Peyer's patch (tissue), 4 donors: ENCODE results near the gene DAPP1.

Source experiments
- POLR2A ChIP-seq, 2 donors: fragments of 450-650 bp; IDR thresholded peaks; one replicate each; pipeline ENCODE4 v1.5.1; 2017; ENCODE audit warnings: antibody characterized with exemption in 2 of 2, mild to moderate bottlenecking in 2 of 2, moderate library complexity in 2 of 2
- TF ChIP-seq, protein P1 (sequence below), 6 experiments: fragments of 450-650 bp in 4 of 6; fragments of 200-600 bp in 2 of 6; sonication (generic) in 1 of 6; IDR thresholded peaks; one replicate each; pipeline ENCODE4 v1.5.1; 2017 to 2019; ENCODE audit warnings: antibody characterized with exemption in 6 of 6, mild to moderate bottlenecking in 3 of 6, moderate library complexity in 1 of 6

- no peak for TF ChIP-seq POLR2A (IDR thresholded peaks at IDR 0.05)
- TF ChIP-seq, protein P1, sequence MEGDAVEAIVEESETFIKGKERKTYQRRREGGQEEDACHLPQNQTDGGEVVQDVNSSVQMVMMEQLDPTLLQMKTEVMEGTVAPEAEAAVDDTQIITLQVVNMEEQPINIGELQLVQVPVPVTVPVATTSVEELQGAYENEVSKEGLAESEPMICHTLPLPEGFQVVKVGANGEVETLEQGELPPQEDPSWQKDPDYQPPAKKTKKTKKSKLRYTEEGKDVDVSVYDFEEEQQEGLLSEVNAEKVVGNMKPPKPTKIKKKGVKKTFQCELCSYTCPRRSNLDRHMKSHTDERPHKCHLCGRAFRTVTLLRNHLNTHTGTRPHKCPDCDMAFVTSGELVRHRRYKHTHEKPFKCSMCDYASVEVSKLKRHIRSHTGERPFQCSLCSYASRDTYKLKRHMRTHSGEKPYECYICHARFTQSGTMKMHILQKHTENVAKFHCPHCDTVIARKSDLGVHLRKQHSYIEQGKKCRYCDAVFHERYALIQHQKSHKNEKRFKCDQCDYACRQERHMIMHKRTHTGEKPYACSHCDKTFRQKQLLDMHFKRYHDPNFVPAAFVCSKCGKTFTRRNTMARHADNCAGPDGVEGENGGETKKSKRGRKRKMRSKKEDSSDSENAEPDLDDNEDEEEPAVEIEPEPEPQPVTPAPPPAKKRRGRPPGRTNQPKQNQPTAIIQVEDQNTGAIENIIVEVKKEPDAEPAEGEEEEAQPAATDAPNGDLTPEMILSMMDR (IDR thresholded peaks at IDR 0.05), result no peak
Measured at GRCh38 chr4:99891351-99891750, 74.7 kb downstream of the DAPP1 start.
